ENCODE data around the gene PLXNB3. TPM values are rescaled to one million over a fixed set of nuclear protein-coding genes. Genes with fewer than 3 reads are reported as not detected.
"Not testable (repeated sequence)": the region's sequence is repeated elsewhere in the genome, so short reads cannot be mapped to it uniquely, and the experiment has no call there.

PLXNB3 gene
- total RNA-seq, 2 experiments from 2014 or later = 0.83 to 1.4 TPM

GRCh38 chrX:153735274-153735673, 28.8 kb upstream of the PLXNB3 start:
- H3K27ac Mint-ChIP-seq = peak overlapping the region; percentile 60
- CTCF ChIA-PET = interaction anchor here (0.9 to 1.0 kb wide), 2 partner anchors 8 to 9 kb away, joined by 3 to 5 read pairs; no protein-coding TSS in a partner anchor
- H3K27me3 Mint-ChIP-seq (ENCODE audit: low read depth) = no peaks in the 10 kb centered on the region
- H3K4me3 Mint-ChIP-seq = no peak overlapping the region
- peaks cover 29% of the 10 kb centered on the region for H3K36me3 Mint-ChIP-seq (ENCODE audit: low read depth)
- DNase-seq = no peak
- peaks cover 40% of the 10 kb centered on the region for H3K4me1 Mint-ChIP-seq (ENCODE audit: low read depth)
- H3K9me3 Mint-ChIP-seq (ENCODE audit: insufficient read depth) = peaks cover 9% of the 10 kb centered on the region
- ATAC-seq = no peak
- POLR2A ChIA-PET = no interaction called here

GRCh38 chrX:153736071-153736820, 27.8 kb upstream of the PLXNB3 start:
- peaks cover 8% of the 10 kb centered on the region for H3K9me3 Mint-ChIP-seq (ENCODE audit: insufficient read depth)
- DNase-seq (no peak), ATAC-seq (no peak)
- POLR2A ChIA-PET = no interaction called here
- H3K27me3 Mint-ChIP-seq (ENCODE audit: low read depth) = no peaks in the 10 kb centered on the region
- H3K4me3 Mint-ChIP-seq = no peak overlapping the region
- peaks cover 25% of the 10 kb centered on the region for H3K36me3 Mint-ChIP-seq (ENCODE audit: low read depth)
- H3K27ac Mint-ChIP-seq = peak overlapping the region; percentile 49
- H3K4me1 Mint-ChIP-seq (ENCODE audit: low read depth) = peaks cover 42% of the 10 kb centered on the region
- CTCF ChIA-PET = interaction anchor here (1.0 kb wide), 1 partner anchor 9 kb away, joined by 3 read pairs; no protein-coding TSS in a partner anchor

- POLR2A ChIA-PET = no interaction called here
- CTCF ChIA-PET = no interaction called here
- ATAC-seq = no peak
These were observed 27.1 kb upstream of the PLXNB3 start for GRCh38 chrX:153736871-153737441.

GRCh38 chrX:153738056-153738605, 25.9 kb upstream of the PLXNB3 start:
- Mint-ChIP-seq H3K27ac (no peak overlapping the region), H3K9me3 (ENCODE audit: insufficient read depth) (no peaks in the 10 kb centered on the region), H3K27me3 (ENCODE audit: low read depth) (no peaks in the 10 kb centered on the region), H3K4me1 (ENCODE audit: low read depth) (peaks cover 32% of the 10 kb centered on the region), H3K4me3 (no peak overlapping the region), H3K36me3 (ENCODE audit: low read depth) (peaks cover 16% of the 10 kb centered on the region)
- ChIA-PET POLR2A (no interaction called here), CTCF (no interaction called here)
- ATAC-seq = no peak
- no peak for DNase-seq

More at GRCh38 chrX:153736871-153737441, 27.1 kb upstream of the PLXNB3 start:
- Mint-ChIP-seq H3K9me3 (ENCODE audit: insufficient read depth) (peaks cover 1% of the 10 kb centered on the region), H3K4me3 (no peak overlapping the region), H3K36me3 (ENCODE audit: low read depth) (peaks cover 18% of the 10 kb centered on the region), H3K4me1 (ENCODE audit: low read depth) (peaks cover 37% of the 10 kb centered on the region), H3K27me3 (ENCODE audit: low read depth) (no peaks in the 10 kb centered on the region), H3K27ac (peak overlapping the region; percentile 49)
- DNase-seq = no peak

GRCh38 chrX:153739754-153740486, 24.1 kb upstream of the PLXNB3 start:
- ChIA-PET POLR2A (interaction anchor here (0.6 to 1.0 kb wide), 2 partner anchors 13 to 205 kb away, joined by 3 to 4 read pairs; no protein-coding TSS in a partner anchor), CTCF (no interaction called here)
- peak overlapping the region; percentile 94 for H3K27ac Mint-ChIP-seq
- DNase-seq (peak; percentile 57), ATAC-seq (peak; percentile 90)
- H3K4me1 Mint-ChIP-seq (ENCODE audit: low read depth) = peaks cover 34% of the 10 kb centered on the region
- peaks cover 14% of the 10 kb centered on the region for H3K36me3 Mint-ChIP-seq (ENCODE audit: low read depth)
- H3K9me3 Mint-ChIP-seq (ENCODE audit: insufficient read depth) = no peaks in the 10 kb centered on the region
- no peaks in the 10 kb centered on the region for H3K27me3 Mint-ChIP-seq (ENCODE audit: low read depth)
- peak overlapping the region; percentile 65 for H3K4me3 Mint-ChIP-seq

- H3K9me3 Mint-ChIP-seq (ENCODE audit: insufficient read depth) = no peaks in the 10 kb centered on the region
- ChIA-PET CTCF (no interaction called here), POLR2A (no interaction called here)
- no peak for ATAC-seq
- no peaks in the 10 kb centered on the region for H3K27me3 Mint-ChIP-seq (ENCODE audit: low read depth)
- peaks cover 26% of the 10 kb centered on the region for H3K4me1 Mint-ChIP-seq (ENCODE audit: low read depth)
- peaks cover 7% of the 10 kb centered on the region for H3K36me3 Mint-ChIP-seq (ENCODE audit: low read depth)
- DNase-seq = no peak
- H3K4me3 Mint-ChIP-seq = peak overlapping the region; percentile 65
- H3K27ac Mint-ChIP-seq = peak overlapping the region; percentile 94
These were observed 23.3 kb upstream of the PLXNB3 start for GRCh38 chrX:153740631-153741222.

GRCh38 chrX:153741446-153741845, 22.6 kb upstream of the PLXNB3 start:
- no peak for DNase-seq
- H3K4me1 Mint-ChIP-seq (ENCODE audit: low read depth) = peaks cover 26% of the 10 kb centered on the region
- POLR2A ChIA-PET = no interaction called here
- peak overlapping the region; percentile 55 for H3K4me3 Mint-ChIP-seq
- H3K36me3 Mint-ChIP-seq (ENCODE audit: low read depth) = peaks cover 7% of the 10 kb centered on the region
- H3K27ac Mint-ChIP-seq = peak overlapping the region; percentile 94
- no peak for ATAC-seq
- H3K27me3 Mint-ChIP-seq (ENCODE audit: low read depth) = no peaks in the 10 kb centered on the region
- no peaks in the 10 kb centered on the region for H3K9me3 Mint-ChIP-seq (ENCODE audit: insufficient read depth)
- CTCF ChIA-PET = no interaction called here

- H3K9me3 Mint-ChIP-seq (ENCODE audit: insufficient read depth); H3K27ac Mint-ChIP-seq; H3K27me3 Mint-ChIP-seq (ENCODE audit: low read depth); POLR2A ChIA-PET; ATAC-seq; CTCF ChIA-PET; DNase-seq; H3K4me3 Mint-ChIP-seq; H3K36me3 Mint-ChIP-seq (ENCODE audit: low read depth): not testable (repeated sequence)
- peaks cover 26% of the 10 kb centered on the region for H3K4me1 Mint-ChIP-seq (ENCODE audit: low read depth)
These were observed 21.9 kb upstream of the PLXNB3 start for GRCh38 chrX:153742111-153742510.

- H3K27me3 Mint-ChIP-seq (ENCODE audit: low read depth); ATAC-seq; H3K36me3 Mint-ChIP-seq (ENCODE audit: low read depth); CTCF ChIA-PET; DNase-seq; H3K4me3 Mint-ChIP-seq; H3K27ac Mint-ChIP-seq; H3K9me3 Mint-ChIP-seq (ENCODE audit: insufficient read depth); POLR2A ChIA-PET: not testable (repeated sequence)
- peaks cover 26% of the 10 kb centered on the region for H3K4me1 Mint-ChIP-seq (ENCODE audit: low read depth)
These were observed 21.1 kb upstream of the PLXNB3 start for GRCh38 chrX:153742796-153743467.

- POLR2A ChIA-PET; H3K27me3 Mint-ChIP-seq (ENCODE audit: low read depth); ATAC-seq; H3K4me3 Mint-ChIP-seq; DNase-seq; H3K9me3 Mint-ChIP-seq (ENCODE audit: insufficient read depth); H3K36me3 Mint-ChIP-seq (ENCODE audit: low read depth); H3K27ac Mint-ChIP-seq: not testable (repeated sequence)
- CTCF ChIA-PET = interaction anchor here (0.9 kb wide), 1 partner anchor 16 kb away, joined by 4 read pairs; no protein-coding TSS in a partner anchor
- H3K4me1 Mint-ChIP-seq (ENCODE audit: low read depth) = peaks cover 26% of the 10 kb centered on the region
These were observed 20.4 kb upstream of the PLXNB3 start for GRCh38 chrX:153743468-153744209.

Data from activated CD8-positive, alpha-beta T cell treated with anti-CD3 and anti-CD28 coated beads, Interleukin-2, amount 10 ng/mL, durations not matched to agents 7 days and 5 days (primary cell).